ENCODE results near the gene PRKAG1.

The PRKAG1 gene

DNA sequence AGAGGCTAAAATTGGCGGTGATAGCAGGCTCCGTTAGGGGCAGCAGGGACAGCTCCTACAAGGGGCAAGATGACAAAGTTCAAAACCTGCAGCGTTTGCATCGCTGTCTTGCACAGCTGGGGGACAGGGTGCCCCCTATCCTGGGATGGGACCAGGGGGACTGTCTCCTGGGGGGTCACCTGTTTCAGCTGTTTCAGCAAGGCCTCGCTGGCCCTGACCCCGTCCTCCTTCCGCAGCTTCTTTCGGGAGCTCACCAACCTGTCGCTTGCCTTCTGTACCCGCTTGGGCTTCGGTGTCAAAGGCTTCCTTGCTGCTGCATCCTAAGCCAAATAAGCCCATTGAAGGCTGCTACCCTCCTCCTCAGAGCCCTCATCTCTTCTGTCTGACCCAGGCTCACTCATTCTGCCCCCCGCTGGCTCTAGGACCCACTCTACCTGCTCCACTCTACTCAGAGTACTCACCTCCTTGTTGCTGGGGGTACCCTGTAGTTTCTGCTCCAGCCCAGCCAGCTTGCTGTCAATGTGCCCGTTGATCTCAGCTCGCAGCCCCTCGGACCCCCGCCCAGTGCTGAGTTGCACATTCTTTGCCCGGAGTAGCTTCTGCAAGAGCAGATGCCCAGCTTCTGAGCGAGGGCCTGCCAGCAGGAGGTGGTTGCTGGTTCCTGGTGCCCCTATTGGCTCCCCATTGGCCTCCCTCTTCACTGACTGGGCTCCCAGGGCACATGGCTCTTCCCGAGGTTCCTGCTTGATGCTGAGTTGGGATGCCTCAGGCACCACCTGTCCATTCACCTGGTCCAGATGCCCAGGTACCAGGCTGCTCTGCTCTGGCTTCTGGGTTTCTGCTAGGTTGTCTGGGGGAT lies 12.4 kb upstream of the PRKAG1 start:
- DNase-seq: no peak

DNA sequence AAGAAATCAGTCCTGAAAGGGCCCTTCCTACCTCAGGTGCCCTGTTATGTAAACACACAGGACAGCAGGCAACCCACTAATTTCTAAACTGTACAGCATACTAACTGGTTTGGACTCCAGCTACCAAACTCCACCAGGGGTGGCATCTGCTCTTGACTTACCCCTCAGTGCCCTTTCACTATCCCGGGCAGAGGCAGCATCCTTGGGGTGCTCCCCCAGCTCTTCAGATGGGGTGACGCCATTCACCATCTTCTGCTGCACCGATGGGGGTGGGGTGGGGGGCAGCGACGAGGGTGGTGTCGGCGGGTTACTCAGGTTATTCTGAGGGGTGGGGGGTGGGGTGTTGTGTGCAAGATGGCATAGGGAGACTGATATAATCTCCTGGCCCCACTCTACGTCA lies 11.5 kb upstream of the PRKAG1 start:
- no peak for DNase-seq

DNA sequence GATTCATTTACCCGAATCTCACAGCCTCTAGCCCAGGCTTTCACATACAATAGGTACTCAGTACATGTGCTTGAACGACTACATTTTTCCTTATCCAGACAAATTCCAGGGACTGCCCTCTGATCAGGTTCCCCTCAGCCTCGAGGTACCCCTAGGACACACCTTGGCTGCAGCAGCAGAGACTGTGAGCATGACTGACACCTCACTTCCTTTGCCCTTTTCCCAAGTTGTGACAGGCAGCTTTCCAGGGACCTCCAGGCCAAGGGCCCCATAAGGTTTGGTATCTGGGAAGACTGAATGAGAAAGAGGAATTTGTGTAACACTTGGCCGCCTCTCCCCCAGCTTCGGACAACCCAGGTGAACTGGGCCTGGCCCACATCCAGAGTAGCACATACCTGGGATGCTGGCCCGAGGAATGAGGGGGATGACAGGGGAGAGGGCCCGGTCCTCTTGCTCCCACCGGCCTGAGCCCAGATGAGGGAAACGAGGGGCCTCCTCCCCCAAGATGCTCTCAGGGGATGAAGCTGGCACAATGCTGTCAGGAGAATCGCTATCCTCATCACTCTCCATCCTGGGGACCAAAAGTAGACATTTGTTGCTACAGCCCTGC lies 10.2 kb upstream of the PRKAG1 start:
- no peak for DNase-seq

DNA sequence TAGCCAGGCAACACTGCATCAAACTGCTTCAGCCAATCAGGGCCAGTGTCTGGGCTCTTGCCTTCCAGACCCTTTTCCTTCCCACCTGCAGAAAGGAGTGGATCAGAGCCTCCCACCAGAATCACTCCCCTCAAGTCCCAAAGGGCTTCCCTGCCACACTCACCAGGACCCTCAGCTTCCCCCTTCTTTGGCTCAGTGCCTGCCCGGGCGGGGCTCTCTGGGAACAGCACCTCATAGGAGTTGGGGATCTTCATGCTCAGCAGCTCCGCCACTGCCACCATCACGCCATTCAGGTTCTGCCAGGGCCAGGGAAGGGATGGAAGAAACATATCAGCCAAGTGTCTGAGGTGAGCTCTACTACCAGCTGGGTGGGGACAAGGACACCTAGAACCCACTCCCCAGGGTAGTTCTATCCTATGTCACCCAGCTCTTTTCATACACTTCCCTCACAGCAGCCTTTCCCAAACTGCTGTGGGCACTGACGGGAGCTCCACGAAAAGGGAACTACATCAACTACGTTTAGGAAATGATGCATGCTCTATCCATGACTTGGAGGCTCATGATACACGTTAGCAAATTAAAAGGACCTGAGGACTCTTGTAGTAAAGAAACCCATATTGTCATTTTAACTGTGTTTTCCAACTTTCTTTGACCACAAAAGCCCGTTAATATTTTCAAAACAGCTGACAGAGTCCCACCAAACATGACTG lies 9.4 kb upstream of the PRKAG1 start:
- no peak for DNase-seq

DNA sequence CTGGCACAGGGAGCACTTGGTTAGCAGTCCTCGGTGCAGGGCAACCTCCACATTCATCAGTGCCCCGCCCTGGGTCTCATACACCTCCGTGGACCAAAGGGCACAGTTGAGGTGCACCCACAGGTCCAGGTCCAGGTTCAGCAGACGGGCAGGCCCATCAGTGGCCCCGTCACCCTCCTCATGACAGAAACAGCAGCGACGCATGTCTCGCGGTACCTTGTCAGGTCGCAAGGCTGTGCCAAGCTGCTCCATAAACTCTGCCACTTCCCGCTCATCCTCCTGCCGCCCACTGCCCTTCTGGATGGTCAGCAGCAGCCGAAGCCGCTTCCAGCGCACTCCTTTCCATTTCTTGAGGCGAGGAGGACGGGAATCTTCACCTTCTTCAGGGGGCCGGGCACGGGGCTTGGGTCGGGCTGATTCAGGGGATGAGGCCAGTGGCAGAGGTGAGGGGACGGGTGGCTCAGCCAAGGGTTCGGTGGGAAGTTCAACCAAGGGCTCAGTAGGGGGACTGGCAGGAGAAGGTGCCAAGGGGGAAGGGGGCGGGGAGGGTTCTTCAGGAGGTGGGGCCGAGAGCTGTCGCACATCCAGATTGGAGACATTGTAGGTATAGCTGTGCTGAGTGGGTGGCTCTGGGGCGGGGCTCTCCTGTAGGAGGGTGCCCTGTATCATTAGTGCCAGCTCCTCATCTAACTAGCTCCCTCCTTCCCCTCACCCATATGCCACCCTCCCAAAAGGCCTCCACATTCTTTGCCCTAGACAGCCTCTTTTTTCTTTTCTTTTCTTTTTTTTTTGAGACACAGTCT lies 8.3 kb upstream of the PRKAG1 start:
- DNase-seq: no peak

DNA sequence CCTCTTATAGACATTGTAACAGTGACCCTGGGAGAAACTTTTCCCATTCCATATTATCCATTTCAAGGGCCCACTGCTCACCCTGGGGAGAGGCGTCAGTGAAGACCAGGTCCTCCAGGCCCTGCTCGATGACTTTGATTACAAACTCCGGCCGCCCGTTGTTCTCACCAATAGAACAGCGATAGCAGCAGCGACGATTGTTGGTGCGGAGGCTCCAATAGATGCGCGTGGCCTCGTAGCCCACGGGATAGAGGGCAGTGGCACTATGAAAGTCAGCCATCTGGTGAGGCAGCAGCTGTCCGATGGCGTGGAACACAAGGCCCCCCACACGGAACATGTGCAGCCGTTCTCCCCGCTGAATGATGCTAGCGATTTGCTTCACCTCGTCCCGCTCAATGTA lies 7.5 kb upstream of the PRKAG1 start:
- no peak for DNase-seq

DNA sequence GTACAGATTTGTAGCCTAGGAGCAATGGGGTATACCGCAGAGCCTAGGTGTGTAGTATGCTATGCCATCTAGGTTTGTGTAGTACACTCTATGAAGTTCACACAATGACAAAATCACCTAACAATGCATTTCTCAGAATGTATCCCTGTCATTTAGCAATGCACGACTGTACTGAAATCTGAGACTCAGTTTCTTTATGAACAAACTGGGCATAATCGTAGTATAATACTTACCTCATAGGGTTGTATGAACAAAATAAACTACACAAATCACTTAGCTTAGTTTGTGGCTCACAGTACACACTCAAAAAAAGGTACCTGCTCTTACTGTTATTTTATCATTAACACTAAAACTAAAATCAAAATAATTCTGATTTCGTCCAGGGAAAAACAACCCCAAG lies 6.9 kb upstream of the PRKAG1 start:
- no peak for DNase-seq

DNA sequence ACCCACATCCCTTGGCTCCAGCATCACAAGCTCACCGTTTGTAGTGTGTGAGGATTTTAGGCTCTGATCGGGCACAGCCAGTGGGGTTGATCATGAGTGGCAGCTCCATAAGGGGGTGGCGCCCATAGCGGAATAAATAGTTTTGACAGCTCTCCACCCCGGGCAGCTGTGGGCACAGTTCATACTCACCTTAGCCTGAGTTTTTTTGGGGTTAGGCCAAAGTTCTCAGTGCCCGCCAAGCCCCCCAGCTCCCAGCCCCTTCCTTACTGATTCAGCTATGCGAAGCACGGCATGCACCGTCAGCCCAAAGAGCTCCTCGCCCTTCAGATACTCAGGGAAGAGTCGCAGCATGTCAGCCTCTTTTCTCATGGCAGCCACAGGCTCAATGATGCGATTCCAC lies 6.0 kb upstream of the PRKAG1 start:
- DNase-seq: no peak

DNA sequence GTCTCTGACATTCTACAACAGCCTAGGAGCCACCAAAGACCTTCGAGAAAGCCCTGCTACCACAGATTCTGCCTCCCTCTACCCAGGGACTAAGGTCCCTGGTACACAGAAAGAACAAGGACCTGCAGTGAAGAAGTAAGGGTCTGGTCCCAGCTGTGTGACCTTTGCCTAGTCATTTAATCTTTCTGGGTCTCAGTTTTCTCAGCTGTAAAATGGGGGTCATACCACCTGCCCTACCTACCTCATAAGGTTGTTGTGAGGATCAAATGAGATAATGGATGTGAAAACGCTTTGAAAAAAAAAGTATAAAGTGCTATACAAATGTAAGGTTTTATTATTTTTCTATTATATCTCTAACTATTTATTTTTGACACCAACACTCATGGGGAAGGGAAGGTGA lies 5.2 kb upstream of the PRKAG1 start:
- DNase-seq: no peak

DNA sequence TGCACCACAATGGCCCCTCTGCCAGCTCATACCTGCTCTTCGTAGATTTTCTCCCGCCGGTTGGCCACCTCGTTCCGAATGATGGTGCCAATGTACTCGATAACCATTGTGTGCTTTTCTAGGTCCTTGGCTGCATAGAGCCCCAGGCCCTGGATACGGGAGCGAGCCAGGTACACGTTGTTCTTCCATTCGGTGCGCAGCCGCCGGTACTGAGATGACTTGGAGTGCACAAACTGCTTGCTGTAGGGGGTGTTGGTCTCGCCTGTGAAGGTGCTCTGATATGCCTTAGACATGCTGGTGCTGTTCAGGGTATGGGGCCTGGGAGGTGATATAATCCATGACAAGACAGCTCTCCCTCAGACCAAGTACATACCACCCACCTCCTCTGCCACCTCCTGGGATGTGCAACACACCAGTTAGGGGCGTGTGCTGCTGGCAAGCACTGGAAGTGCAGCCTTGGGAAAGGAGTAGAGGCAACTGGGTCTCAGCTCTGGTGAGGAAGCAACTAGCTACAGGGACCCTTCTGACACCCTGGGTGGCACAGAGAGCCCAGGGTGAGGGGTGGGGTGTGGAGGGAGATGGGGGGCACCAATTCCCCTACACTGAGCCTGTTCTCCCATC lies 4.1 kb upstream of the PRKAG1 start:
- DNase-seq: no peak

DNA sequence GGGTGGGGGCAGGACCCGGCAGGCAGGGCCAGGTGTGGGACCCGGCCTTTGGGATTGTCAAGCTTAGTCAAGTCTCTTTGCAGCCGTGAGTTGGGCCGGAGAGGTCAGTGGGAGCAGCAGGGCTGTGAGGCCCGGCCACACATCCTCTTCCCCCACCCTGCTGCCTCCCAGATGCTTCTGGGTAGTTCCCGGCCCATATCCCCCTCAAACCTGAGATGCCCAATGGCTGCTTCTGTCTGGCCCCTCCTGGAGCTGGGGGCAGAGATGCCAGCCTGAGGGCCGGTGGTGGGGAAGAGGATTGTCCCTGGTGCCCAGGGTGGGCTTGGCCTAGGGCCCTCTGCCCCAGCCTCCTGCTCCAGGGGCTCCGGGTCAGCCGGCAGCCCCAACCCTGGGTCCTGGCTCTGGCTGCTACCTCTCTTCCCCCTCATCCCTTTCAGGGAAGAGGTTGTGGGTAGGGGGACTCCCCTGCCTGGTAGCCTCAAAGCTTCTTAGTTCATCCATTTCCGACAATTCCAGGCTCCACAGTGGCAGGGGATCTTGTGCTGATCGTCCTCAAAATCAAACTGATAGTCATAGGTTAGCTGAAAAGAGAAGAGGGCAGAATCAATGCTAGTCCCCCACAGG lies 2.8 kb upstream of the PRKAG1 start:
- DNase-seq: no peak

DNA sequence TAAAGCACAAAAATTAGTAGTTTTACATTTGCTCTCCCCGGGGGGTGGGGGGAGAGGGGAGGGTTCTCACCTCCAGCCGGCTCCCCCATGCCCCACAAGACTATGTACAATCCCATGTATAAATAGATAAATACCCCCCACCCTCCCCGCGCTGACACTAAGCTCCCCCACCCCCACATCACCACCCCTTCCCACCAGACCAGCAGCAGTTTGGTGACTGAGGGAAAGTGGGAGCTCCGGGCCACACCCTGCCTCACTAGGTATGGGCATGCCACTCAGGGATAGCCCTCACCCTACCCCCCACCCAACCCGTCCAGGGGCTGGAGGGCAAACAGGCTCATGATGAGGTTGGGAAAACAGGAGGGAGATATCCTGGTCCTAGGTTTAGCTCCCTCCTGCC lies 1.9 kb upstream of the PRKAG1 start:
- no peak for DNase-seq

DNA sequence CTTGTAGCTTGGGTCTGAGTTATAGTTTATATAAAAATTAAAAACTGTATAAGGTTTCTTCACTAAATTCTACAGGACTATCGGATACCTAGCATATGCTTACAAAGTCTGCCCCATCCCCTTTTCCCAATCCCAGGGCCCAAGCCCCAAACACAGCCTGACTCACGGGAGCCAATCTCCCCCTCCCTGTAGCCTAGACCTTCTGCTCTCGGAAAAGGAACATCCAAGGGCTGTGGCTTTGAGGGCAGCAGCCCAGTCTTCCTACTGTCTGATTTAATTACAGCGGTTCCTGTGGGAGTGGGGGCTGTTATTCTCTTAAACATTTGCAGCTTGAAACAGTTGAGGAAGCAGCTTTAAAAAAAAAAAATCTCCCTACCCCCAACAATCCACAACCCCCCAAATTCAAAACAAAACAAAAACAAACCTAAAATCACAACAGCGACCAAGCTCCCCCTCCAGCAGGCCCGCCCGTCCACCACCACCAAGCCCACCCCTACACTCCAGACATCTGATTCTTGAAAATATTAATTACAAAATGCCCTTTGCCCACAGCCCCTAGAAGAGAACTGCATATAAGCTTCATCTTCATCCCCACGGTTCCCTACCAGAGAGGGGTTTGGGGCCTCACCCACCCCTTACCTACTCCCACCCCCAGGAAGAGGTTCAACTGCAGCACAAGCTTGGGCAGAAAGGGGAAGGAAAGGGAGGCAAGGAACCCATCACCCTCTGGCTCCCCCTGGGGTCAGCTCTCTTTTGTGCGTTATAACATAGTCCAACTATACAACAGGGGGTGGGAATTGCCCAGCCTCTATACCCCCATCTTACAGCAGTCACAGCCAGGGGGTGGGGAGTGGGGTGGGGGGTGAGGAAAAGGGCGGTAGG lies 1.1 kb upstream of the PRKAG1 start:
- DNase-seq: peak; percentile 33

DNA sequence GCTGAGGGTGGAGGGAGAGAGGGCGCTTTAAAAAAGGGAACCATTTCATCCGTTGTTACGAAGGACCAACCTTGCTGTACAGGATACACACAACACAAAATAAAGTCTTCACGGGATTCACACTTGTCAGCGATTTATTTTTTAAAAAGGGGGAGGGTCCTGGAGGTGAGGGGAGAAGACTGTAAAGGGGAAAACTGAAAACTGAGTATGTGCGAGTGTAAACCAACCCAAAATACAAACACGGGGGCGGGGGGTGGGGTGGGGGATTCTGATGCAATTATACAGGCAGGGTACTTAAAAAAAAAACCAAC lies 499 bp upstream of the PRKAG1 start:
- DNase-seq: no peak

DNA sequence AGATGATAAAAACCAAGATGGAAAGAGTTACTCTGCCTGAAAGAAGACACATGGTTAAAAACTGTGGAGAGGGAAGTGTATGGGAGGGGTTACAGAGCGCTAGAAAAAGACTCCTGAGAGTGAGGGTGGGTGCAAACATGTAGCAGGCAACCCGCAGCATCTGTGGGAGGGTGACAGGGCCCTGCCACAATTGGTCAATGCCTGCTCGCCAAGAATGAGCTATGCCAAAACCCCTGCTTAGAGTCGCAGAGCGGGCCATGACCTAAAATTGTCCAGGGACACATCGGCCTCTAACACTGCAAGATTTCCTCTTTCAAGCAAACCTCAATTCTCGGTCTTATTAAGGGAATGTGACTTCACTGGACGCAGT lies 700 bp downstream of the PRKAG1 start:
- peak; percentile 17 for DNase-seq

DNA sequence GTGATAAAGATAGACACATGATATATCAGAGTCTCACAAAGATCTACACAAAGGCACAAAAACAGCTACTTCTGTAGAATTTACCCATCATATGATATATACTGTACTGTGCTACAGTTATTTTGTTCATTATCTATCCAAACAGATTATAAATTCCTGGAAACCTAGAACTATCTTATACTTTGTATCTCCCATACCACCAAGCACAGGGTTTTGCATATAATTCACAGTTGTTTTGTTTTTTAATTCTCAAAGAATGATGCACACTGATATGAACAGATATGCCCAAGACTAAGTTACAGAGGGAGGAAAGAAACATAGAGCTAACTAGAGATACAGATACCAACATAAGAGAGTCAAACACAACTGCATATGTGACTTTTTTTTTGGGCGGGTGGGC lies 3.4 kb downstream of the PRKAG1 start:
- no peak for DNase-seq

DNA sequence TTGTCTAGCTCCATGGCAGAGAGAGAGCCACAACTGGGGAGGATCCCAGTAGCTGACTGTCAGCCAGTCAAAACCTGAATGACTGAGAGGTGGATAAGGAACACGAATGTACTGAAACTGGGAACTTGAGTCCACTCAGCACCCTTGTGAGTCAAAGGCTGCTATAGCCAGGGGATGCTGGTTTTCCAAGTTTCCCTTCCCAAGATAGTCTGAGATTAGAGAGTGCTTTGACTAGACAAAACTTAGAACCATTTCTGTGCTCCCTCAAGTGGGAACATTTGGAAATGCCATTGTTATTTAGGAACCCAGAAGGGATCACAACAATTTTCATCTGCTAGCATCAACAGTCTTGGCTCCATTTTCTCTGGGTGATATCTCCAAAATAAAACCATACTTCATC lies 4.0 kb downstream of the PRKAG1 start:
- DNase-seq: no peak

DNA sequence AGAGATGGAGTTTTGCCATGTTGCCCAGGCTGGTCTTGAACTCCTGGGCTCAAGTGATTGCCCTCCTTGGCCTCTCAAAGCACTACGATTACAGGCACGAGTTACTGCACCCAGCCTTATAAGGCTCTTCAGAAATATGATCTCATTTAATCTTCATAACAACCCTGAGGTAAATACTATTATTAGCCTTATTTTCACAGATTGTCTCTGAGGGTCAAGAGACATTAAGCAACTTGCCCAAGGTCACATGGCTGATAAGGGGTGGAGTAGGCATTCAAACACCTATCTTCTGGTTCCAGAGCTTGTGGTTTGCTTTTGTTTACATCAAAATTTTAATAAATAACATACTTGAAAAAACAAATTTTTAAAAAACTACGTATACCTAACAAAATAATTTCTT lies 5.1 kb downstream of the PRKAG1 start:
- DNase-seq: no peak

DNA sequence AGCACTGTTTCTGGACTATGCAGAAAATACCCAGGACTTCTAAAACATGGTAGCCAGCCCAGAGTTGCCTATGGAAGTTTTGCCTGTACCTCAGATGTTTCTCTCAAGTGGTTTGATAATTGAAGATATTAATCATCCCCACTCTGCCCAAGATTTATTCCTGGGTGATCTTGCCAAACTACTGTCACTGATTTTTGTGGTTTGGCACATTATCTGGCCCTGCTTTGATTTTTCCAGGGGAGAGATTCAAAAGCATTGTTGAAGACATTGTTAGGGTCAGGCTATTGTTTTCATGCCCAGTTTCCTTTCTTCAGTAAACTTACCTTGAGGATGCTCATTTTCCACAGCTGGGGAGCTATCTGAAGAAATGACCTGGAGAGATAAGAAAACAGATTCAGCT lies 5.8 kb downstream of the PRKAG1 start:
- no peak for DNase-seq

DNA sequence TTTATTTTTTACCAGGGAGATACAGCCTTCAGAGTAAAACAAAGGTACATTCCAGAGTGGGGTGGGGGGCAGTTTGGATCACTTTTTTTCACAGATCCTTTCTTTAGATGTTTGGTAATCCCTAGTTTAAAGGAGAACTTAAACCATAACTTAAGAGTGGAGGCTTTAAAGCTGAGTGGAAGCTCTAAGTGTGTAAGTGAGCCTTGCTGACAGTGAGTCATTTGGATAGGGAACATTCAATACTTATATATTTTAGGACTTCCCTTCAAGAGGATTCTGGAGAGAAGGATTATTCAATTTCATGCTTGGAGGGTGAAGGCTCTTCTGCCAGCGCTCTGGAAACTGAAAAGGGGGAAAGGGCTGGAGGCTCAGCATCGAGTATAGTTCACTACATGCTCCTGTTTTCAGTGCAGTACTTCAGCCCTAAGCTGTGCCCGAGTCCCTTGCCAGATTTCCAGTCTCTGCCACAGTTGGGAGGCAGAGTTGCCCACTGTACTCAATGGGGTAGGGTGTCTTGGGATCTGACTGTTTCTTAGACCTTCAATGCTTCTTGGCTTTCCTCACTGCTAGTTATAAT lies 8.4 kb downstream of the PRKAG1 start:
- DNase-seq: no peak

DNA sequence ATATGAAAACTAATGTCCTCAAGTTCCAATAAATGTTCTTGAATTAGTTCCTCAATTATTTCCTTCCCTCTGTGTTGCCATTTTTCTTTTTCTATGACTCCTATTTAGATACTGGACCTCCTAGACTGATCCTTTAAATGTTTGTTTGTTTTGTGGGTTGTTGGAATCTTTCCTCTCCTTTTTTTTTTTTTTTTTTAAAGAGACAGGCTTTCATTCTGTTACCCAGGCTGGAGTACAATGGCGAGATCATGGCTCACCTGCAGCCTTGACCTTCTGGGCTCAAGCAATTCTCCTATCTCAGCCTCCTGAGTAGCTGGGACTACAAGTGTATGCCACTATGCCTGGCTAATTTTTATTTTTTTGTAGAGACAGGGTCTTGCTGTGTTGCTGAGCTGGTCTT lies 9.6 kb downstream of the PRKAG1 start:
- DNase-seq: no peak
